Fibroblast of lung (primary cell): ENCODE data around the gene GRN.

Experiments
- CTCF ChIP-seq, 2 donors: IDR thresholded peaks in 1 of 2; conservative IDR thresholded peaks in 1 of 2; 1 replicate in 1 of 2; 2 replicates in 1 of 2; pipeline ENCODE4 v1.5.1; 2011 to 2012; ENCODE audit warnings: low read length in 2 of 2, control low read depth in 1 of 2, inconsistent platforms in 1 of 2, low read depth in 1 of 2, mild to moderate bottlenecking in 1 of 2
- EZH2 ChIP-seq: IDR thresholded peaks from 2 replicates; pipeline ENCODE4 v1.5.1; 2012; ENCODE audit warnings: low read length, control low read depth, mild to moderate bottlenecking; ENCODE audit errors: missing control alignments

GRCh38 chr17:44360826-44361225 lies 15.7 kb downstream of the GRN start:
- TF ChIP-seq CTCF (conservative IDR thresholded peaks at IDR 0.05 in 1 of 2, IDR thresholded peaks at IDR 0.05 in 1 of 2; ENCODE audit: low read depth in 1 of 2, low read length in 2 of 2) (no peak), EZH2 (no peak)
